ENCODE results near the gene DIPK1B.
A peak's percentile ranks its signal among the peaks of the same experiment; 100 is the strongest.

The DIPK1B gene

GRCh38 chr9:136728080-136728547, 15.7 kb downstream of the DIPK1B start:
- ChIA-PET CTCF (interaction anchor here (0.6 to 3.9 kb wide), 13 partner anchors 11 to 68 kb away, joined by 3 to 14 read pairs (median 4); partner anchors contain the start of genes CCDC183 and LCN8), POLR2A (interaction anchor here (0.6 to 4.0 kb wide), 42 partner anchors 8 to 495 kb away, joined by 3 to 79 read pairs (median 4); partner anchors contain the start of genes AGPAT2, DIPK1B, LCN6 and LCN8)
- no peaks in the 10 kb centered on the region for H3K9me3 ChIP-seq (ENCODE audit: control insufficient read depth, insufficient read depth, low read depth, low read length)
- peak overlapping the region; percentile 59 for H3K4me3 ChIP-seq (ENCODE audit: low read depth, low read length)
- peaks cover 0 to 39% of the 10 kb centered on the region in 2 experiments; a peak in 2 of 3 replicates for H3K36me3 ChIP-seq (ENCODE audit: control insufficient read depth in 2 of 2, insufficient read depth in 1 of 2, low read length in 2 of 2)
- no peaks in the 10 kb centered on the region; the same call in 1 of the 2 replicates for H3K4me1 ChIP-seq (ENCODE audit: control insufficient read depth, insufficient read depth, low read length)
- peak overlapping the region; percentile 71 for H3K27ac ChIP-seq (ENCODE audit: extremely low read depth, low read depth, low read length)
- no peak for TF ChIP-seq ZSCAN23 (tag by site-specific recombination; IDR thresholded peaks at IDR 0.05)
- peak; percentile 97 for TF ChIP-seq ZSCAN30 (tag by site-specific recombination; IDR thresholded peaks at IDR 0.05)
- no peak for TF ChIP-seq ZNF433 (tag by site-specific recombination; IDR thresholded peaks at IDR 0.05; ENCODE audit: low read depth)
- no peak for TF ChIP-seq ZNF398 (tag by site-specific recombination; IDR thresholded peaks at IDR 0.05)
- no peak for TF ChIP-seq ZNF239 (tag by site-specific recombination; IDR thresholded peaks at IDR 0.05)
- peak; percentile 70 for TF ChIP-seq SP3 (tag by site-specific recombination; IDR thresholded peaks at IDR 0.05)
- TF ChIP-seq, protein P1, sequence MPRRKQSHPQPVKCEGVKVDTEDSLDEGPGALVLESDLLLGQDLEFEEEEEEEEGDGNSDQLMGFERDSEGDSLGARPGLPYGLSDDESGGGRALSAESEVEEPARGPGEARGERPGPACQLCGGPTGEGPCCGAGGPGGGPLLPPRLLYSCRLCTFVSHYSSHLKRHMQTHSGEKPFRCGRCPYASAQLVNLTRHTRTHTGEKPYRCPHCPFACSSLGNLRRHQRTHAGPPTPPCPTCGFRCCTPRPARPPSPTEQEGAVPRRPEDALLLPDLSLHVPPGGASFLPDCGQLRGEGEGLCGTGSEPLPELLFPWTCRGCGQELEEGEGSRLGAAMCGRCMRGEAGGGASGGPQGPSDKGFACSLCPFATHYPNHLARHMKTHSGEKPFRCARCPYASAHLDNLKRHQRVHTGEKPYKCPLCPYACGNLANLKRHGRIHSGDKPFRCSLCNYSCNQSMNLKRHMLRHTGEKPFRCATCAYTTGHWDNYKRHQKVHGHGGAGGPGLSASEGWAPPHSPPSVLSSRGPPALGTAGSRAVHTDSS (tag by site-specific recombination; IDR thresholded peaks at IDR 0.05), result peak; percentile 40; the same call in 1 of the 2 replicates
- TF ChIP-seq ZNF121 (tag by site-specific recombination; IDR thresholded peaks at IDR 0.05), result no peak
- TF ChIP-seq ZNF26 (tag by site-specific recombination; IDR thresholded peaks at IDR 0.05), result no peak
- TF ChIP-seq REPIN1 (tag by site-specific recombination; IDR thresholded peaks at IDR 0.05; ENCODE audit: low read depth), result no peak
- no peak for TF ChIP-seq PRDM1 (tag by site-specific recombination; IDR thresholded peaks at IDR 0.05)
- peak; percentile 38; the same call in 1 of the 2 replicates for TF ChIP-seq MZF1 (tag by site-specific recombination; IDR thresholded peaks at IDR 0.05; ENCODE audit: borderline replicate concordance)
- TF ChIP-seq KLF17 (tag by site-specific recombination; IDR thresholded peaks at IDR 0.05), result peak; percentile 98
- TF ChIP-seq ZNF791 (tag by site-specific recombination; IDR thresholded peaks at IDR 0.05), result no peak
- no peak for TF ChIP-seq ZNF571 (tag by site-specific recombination; IDR thresholded peaks at IDR 0.05)
- no peak; the same call in 1 of the 2 replicates for TF ChIP-seq ZNF341 (tag by site-specific recombination; IDR thresholded peaks at IDR 0.05; ENCODE audit: low read depth)
- TF ChIP-seq KLF1 (tag by site-specific recombination; IDR thresholded peaks at IDR 0.05), result peak; percentile 97
- TF ChIP-seq ZNF132 (tag by site-specific recombination; IDR thresholded peaks at IDR 0.05; ENCODE audit: borderline replicate concordance), result no peak
- TF ChIP-seq ZNF114 (tag by site-specific recombination; IDR thresholded peaks at IDR 0.05), result no peak
- TF ChIP-seq, protein P2, sequence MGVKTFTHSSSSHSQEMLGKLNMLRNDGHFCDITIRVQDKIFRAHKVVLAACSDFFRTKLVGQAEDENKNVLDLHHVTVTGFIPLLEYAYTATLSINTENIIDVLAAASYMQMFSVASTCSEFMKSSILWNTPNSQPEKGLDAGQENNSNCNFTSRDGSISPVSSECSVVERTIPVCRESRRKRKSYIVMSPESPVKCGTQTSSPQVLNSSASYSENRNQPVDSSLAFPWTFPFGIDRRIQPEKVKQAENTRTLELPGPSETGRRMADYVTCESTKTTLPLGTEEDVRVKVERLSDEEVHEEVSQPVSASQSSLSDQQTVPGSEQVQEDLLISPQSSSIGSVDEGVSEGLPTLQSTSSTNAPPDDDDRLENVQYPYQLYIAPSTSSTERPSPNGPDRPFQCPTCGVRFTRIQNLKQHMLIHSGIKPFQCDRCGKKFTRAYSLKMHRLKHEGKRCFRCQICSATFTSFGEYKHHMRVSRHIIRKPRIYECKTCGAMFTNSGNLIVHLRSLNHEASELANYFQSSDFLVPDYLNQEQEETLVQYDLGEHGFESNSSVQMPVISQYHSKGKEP (tag by site-specific recombination; IDR thresholded peaks at IDR 0.05), result peak; percentile 76
- no peak for TF ChIP-seq SCRT1 (tag by site-specific recombination; IDR thresholded peaks at IDR 0.05; ENCODE audit: borderline replicate concordance)
- no peak for TF ChIP-seq ZNF311 (tag by site-specific recombination; IDR thresholded peaks at IDR 0.05; ENCODE audit: borderline replicate concordance)
- TF ChIP-seq ZNF76 (tag by site-specific recombination; IDR thresholded peaks at IDR 0.05; ENCODE audit: borderline replicate concordance, low read depth), result peak; percentile 79
- no peak for TF ChIP-seq FEZF1 (tag by site-specific recombination; IDR thresholded peaks at IDR 0.05)
- peak; percentile 86 for TF ChIP-seq ZNF785 (tag by site-specific recombination; IDR thresholded peaks at IDR 0.05)
- peak; percentile 29 for TF ChIP-seq ZIC2 (tag by site-specific recombination; IDR thresholded peaks at IDR 0.05)
- TF ChIP-seq ZNF501 (tag by site-specific recombination; IDR thresholded peaks at IDR 0.05), result 0 out of 2 replicates have a peak, but pooled peaks have one; percentile 58
- peak; percentile 22; the same call in 1 of the 2 replicates for TF ChIP-seq WT1 (tag by site-specific recombination; IDR thresholded peaks at IDR 0.05)
- peak; percentile 91 for TF ChIP-seq ZNF692 (tag by site-specific recombination; IDR thresholded peaks at IDR 0.05)
- TF ChIP-seq ZNF23 (tag by site-specific recombination; IDR thresholded peaks at IDR 0.05; ENCODE audit: borderline replicate concordance), result no peak

All from HEK293 (cell line).